ENCODE measurements around the gene IGSF21.

IGSF21 gene

DNA sequence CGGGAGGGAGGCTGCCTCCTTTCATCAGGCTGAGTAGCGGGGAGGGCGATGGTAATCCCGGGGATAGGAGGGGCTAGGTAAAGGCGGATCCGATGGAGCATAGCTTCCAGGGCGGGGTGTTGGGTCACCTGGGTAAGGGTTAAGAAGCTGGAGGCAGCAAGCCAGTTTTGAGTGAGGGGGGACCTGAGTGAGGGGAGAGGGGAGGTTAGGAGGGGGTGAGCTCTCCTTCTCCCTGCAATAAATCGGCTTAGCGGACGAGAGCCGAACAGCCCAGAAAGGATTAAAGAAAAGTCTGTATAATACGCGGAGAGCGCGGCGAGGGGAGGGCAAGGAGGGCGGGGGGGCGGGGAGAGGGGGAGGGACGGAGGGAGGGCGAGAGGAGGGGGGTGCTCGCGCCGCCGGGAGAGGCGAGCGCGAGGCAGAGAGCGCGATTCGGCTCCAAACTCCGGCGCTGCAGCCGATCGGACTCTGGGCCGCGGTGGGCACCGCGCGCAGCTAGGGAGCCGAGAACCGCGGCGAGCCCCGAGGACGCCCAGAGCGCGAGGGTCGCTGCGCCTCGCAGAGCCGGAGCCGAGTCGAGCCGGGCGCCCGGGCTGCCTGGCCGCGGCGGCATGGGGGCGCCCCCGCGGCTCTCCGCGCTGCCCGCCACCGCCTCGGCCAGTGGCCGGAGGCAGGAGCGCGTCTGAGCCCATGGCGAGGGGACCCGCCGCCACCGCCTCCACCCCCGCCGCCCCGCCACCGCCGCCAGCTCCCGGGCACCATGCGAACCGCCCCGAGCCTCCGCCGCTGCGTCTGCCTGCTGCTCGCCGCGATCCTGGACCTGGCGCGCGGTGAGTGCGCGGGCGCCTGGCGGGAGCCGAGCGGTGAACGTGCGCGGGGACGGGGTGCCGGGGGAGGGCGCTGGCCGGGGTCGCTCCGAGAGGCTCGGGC, at the start of gene IGSF21:
TSS of gene IGSF21 (plus strand) at position 430 of the 930 bp plus-strand sequence. CDS start at position 761, 331 bp downstream.
- no peak within 1 kb of the TSS for H3K27ac ChIP-seq
- H3K4me3 ChIP-seq = peak within 1 kb of the TSS in 2 of 7 experiments; percentile 8 to 34

- Histone ChIP-seq H3K4me3 (no peak overlapping the region), H3K27ac (no peak overlapping the region)
These were observed 49.2 kb upstream of the IGSF21 start for GRCh38 chr1:18058206-18058921.

DNA sequence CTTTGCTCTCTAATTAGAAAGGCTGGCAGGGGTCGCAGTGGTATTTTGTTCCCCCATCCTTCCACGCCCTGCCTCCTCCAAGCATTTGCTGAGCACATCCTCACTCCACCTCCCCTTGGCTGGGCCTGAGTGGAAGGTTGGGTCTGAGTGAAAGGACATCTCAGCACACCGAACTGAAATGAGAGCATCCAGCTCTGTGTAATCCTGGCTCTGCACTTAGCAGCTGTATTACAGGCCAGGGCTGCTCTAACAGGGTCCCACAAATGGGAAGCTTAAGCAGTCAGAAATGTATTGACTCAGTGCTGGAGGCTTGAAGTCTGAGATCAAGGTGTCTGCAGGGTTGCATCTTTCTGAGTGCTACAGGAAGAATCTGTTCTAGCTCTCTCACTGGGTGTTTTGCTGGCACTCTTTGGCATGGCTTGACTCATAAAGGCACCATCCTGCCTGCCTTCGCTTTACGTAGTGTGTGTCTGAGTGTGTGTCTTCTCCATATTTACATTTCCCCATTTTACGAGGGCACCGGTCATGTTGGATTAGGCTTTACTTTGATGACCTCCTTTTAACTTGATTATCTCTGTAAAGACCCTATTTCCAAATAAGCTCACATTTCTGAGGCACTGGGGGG, 48.5 kb upstream of the IGSF21 start:
- Histone ChIP-seq H3K27ac (no peak overlapping the region), H3K4me3 (no peak overlapping the region)

DNA sequence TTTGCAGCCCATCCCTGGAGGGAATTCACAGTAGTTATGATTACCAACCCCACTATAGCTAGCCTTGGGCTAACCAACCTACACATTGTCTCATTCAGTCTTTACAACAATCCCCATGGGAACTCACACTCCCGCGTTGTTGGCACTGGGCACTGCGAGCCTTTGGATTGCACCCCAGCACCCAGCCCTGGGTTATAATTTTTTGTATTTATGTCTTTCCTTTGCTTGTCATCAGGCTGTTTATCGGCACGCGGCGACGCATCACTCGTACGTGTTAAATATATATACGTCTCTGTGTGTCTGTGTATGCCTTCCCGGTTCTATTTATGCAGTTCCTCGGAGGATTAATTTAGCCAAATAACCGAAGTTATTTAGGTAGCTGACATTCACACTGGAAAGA, 47.2 kb upstream of the IGSF21 start:
- H3K27ac ChIP-seq = no peak overlapping the region
- no peak overlapping the region for H3K4me3 ChIP-seq

- Histone ChIP-seq H3K27ac (no peak overlapping the region), H3K4me3 (no peak overlapping the region)
These were observed 45.4 kb upstream of the IGSF21 start for GRCh38 chr1:18062185-18062584.

DNA sequence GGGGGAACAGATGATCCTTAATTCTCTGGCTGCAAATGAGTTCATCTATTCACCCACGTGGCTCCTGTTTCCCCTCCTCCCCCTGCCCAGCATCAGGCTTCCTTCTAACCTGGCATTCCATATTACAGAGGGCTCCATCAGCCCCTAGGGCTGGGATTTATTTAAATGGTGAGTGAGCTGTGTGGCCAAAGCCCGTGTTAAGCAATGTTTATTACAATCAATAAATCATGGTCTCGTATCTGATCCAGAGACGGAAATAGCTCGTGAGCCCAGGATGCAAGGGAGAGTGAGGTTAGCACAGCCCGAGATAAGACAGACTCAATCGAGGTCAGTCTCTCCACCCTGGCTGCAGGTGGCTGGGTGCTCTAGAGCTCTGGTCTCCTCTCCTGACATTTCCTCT, 43.1 kb upstream of the IGSF21 start:
- no peak overlapping the region for H3K4me3 ChIP-seq

GRCh38 chr1:18066576-18066975, 41.0 kb upstream of the IGSF21 start:
- Histone ChIP-seq H3K27ac (no peak overlapping the region), H3K4me3 (no peak overlapping the region)

More for the DNA sequence above, 43.1 kb upstream of the IGSF21 start:
- no peak overlapping the region for H3K27ac ChIP-seq

DNA sequence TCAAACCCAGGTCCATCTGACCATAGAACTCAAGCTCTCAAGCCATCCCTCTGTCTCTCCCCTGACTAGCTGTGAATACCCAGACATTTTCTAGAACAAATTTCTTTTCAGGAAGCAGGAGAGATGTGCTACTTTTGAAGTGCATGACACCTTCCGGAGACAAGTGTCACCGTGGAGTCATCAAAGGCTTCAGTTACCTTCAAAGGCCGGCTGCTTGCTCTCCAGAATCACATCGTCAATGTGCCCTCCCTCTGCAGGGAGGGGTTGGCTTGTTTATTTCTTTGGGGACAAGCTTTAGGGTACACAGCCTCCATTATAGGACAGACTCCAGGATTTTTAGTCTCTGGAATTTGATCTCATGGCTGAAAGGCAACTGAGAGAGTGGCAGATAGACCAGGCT, 37.7 kb upstream of the IGSF21 start:
- Histone ChIP-seq H3K4me3 (no peak overlapping the region), H3K27ac (no peak overlapping the region)

DNA sequence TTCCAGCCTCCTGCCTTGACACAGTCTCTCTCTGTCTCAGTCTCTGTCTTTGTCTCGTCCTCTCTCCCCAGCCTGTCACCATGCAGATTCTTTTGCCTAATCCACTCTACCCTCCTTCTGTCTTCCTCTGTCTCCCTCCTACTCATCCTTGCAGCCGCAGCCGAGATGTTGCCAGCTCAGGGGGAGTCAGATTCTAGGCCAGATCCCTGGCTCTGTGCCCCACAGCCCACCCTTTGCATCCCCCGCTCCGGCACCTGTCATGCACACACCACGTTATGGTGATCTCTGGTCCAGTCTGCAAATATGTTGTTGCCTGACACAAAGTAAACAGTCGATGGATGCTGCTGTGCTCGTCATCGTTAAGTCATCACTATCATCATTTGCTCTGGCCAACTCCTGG, 35.5 kb upstream of the IGSF21 start:
- H3K27ac ChIP-seq = no peak overlapping the region
- H3K4me3 ChIP-seq = no peak overlapping the region

- Histone ChIP-seq H3K4me3 (no peak overlapping the region), H3K27ac (no peak overlapping the region)
These were observed 34.4 kb upstream of the IGSF21 start for GRCh38 chr1:18073066-18073642.

DNA sequence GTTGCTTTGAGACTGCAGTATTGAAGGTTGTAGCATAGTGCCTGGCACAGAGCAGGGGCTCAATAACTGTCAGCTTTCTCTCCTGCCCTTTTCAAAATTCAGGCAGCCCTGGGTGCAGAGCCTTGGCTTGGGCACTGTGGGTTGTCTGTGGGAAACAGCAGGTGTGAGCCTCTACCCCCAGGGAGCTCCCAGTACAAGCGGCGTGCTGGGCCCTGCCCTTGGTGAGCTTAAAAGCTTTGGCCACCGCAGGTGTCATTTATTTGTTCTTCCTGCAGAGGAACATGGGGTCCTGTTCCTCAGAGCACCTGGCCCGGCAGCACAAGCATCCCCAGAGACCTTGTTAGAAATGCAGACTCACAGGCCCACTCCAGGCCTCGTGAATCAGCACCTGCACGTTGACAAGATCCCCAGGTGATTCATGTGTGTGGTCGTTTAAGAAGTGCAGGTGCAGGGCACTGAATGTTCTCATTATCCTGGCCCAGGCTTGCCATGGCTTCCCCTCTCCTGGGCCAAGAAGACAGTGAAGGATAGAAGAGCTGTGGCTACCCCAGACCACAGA, 29.9 kb upstream of the IGSF21 start:
- H3K27ac ChIP-seq = no peak overlapping the region
- H3K4me3 ChIP-seq = no peak overlapping the region

GRCh38 chr1:18079941-18080735, 27.5 kb upstream of the IGSF21 start:
- no peak overlapping the region for H3K4me3 ChIP-seq
- no peak overlapping the region for H3K27ac ChIP-seq

GRCh38 chr1:18085387-18086074, 22.1 kb upstream of the IGSF21 start:
- Histone ChIP-seq H3K4me3 (no peak overlapping the region), H3K27ac (no peak overlapping the region)

GRCh38 chr1:18088077-18088594, 19.5 kb upstream of the IGSF21 start:
- no peak overlapping the region for H3K4me3 ChIP-seq
- H3K27ac ChIP-seq = no peak overlapping the region

DNA sequence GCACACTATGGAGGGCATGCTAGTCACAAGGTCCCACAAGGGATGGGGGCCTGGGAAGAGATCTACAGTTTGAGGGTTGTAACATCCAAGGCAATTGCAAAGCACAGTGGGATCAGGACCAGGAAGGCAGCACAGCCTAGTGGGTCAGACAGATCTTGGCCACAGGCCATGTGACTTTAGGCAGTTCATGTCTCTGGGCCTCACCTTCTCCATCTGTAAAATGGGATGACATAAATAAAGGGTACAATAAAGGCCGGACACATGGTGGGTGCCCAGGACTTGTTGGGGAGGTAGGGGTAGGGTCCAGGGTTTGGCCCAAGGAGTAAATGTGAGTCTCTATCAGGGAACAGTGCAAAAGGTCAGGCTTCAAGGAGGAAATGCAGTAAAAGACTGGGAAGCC, 18.1 kb upstream of the IGSF21 start:
- Histone ChIP-seq H3K4me3 (no peak overlapping the region), H3K27ac (no peak overlapping the region)

DNA sequence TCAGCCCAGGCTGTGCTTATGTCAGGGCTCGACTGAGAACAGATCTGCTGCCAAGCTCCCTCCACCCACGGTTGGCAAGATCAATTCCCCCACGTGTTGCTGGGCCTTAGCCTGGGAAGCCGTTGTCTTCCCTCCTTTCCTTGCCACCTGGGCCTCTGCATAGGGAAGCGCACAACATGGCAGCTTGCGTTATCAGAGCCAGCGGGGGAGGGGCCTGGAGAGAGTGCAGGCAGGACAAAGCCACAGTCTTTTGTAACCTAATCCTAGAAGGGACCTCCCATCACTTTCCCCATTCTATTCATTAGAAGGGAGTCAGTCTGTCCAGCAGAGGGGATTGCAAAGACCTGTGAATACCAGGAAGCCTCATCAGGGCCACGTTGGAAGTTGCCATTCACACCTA, 17.0 kb upstream of the IGSF21 start:
- Histone ChIP-seq H3K4me3 (no peak overlapping the region), H3K27ac (no peak overlapping the region)

GRCh38 chr1:18091660-18092446, 15.7 kb upstream of the IGSF21 start:
- Histone ChIP-seq H3K27ac (no peak overlapping the region), H3K4me3 (no peak overlapping the region)

GRCh38 chr1:18093193-18093592, 14.4 kb upstream of the IGSF21 start:
- Histone ChIP-seq H3K4me3 (no peak overlapping the region), H3K27ac (no peak overlapping the region)

Measured in skin epidermis (tissue), 12 donors.